ENCODE data around the gene SLC38A9.

Gene SLC38A9

DNA sequence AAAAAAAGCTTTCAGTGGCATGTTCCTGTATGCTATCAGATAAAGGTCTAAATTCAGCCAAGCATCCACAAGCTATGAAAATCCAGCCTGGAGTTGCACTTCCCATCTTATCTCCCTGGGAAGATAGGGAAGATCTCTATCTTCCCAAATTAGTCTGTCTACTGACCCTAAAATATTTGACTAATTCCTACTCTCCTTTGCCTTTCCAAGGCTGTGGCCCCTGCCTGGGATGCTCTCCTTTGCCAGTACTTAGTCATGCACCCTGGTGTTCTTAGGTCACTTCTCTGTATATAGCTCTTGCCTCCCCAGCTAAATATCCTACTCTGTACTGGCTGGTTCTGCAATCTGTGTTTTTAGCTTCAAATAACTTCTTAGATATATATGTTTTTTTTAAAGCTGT, 133.4 kb downstream of the SLC38A9 start:
- H3K27me3 ChIP-seq: no peaks in the 10 kb centered on the region
- intact Hi-C loops (cut with DNase I; ENCODE audit: low total_unique reads): no loop called here
- H3K36me3 ChIP-seq: no peaks in the 10 kb centered on the region
- no peak for DNase-seq
- H3K4me3 ChIP-seq: no peak overlapping the region
- H3K9me3 ChIP-seq: no peaks in the 10 kb centered on the region
- TF ChIP-seq, protein P1, sequence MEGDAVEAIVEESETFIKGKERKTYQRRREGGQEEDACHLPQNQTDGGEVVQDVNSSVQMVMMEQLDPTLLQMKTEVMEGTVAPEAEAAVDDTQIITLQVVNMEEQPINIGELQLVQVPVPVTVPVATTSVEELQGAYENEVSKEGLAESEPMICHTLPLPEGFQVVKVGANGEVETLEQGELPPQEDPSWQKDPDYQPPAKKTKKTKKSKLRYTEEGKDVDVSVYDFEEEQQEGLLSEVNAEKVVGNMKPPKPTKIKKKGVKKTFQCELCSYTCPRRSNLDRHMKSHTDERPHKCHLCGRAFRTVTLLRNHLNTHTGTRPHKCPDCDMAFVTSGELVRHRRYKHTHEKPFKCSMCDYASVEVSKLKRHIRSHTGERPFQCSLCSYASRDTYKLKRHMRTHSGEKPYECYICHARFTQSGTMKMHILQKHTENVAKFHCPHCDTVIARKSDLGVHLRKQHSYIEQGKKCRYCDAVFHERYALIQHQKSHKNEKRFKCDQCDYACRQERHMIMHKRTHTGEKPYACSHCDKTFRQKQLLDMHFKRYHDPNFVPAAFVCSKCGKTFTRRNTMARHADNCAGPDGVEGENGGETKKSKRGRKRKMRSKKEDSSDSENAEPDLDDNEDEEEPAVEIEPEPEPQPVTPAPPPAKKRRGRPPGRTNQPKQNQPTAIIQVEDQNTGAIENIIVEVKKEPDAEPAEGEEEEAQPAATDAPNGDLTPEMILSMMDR (IDR thresholded peaks at IDR 0.05): no peak
- peaks cover 0 to 41% (median 23%) of the 10 kb centered on the region in 4 donors for H3K4me1 ChIP-seq
- peak overlapping the region; percentile 50 to 56 for H3K27ac ChIP-seq

DNA sequence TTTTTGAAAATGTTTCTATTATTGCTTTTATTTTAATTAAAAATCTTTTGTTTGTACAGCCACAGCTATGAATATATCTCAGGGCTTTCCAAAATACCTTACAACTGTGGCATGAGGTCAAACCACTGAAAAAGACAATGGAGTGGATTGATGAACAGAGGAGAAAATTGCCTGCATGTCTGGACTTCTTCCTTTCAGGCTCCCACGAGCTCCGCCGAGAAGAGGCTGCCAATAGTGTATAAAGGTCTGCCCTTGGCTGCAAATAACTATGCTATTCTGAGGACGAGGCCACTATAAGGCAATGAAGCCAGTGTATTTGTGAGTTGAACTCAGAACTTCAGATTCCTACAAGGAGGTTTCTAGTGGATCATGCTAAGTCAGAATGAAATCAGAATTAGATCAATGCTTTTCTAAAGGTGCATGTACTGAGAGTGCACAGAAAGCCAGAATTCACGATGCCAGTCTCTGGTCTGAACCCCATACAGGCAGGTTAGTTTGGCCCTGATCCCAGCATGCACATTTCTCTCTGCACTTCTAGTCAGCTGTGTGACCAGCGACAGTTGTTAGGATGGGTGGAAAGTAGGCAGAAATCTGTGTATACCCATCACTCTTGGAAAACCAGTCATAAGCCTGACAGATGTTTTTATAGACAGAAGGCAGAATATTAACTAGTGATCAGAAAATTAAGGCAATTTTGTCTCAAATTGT, 134.6 kb downstream of the SLC38A9 start:
- Histone ChIP-seq H3K9me3 (no peaks in the 10 kb centered on the region), H3K27me3 (no peaks in the 10 kb centered on the region), H3K4me1 (peaks cover 0 to 41% (median 23%) of the 10 kb centered on the region in 4 donors), H3K36me3 (no peaks in the 10 kb centered on the region), H3K27ac (peak overlapping the region; percentile 50 to 56), H3K4me3 (no peak overlapping the region)
- intact Hi-C loops (cut with DNase I; ENCODE audit: low total_unique reads): no loop called here
- TF ChIP-seq, protein P1 (IDR thresholded peaks at IDR 0.05): no peak
- DNase-seq: peak in 1 of 2 donors; percentile 54

DNA sequence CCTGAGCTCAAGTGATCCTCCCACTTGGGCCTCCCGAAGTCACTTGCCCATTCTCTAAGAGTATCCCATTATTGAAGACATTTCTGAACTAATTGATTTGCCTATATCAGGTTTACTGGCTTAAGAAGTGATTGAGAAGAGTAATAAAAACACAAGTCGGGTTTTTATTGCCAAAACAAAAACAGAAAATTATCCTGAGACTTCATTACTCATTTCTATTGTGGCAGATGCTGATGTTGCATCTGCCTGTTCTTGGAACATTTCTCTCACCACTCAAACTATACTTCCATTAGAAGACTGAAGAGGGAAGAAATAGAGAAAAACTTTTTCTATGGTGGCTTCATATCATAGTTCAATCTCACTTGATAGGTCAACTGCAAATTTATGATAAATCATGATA, 135.5 kb downstream of the SLC38A9 start:
- TF ChIP-seq, protein P1 (IDR thresholded peaks at IDR 0.05): no peak
- Histone ChIP-seq H3K4me1 (peaks cover 0 to 41% (median 23%) of the 10 kb centered on the region in 4 donors), H3K4me3 (no peak overlapping the region), H3K27me3 (no peaks in the 10 kb centered on the region), H3K9me3 (no peaks in the 10 kb centered on the region), H3K27ac (peak overlapping the region; percentile 50 to 56), H3K36me3 (no peaks in the 10 kb centered on the region)
- DNase-seq: no peak
- intact Hi-C loops (cut with DNase I; ENCODE audit: low total_unique reads): no loop called here

All from tibial artery (tissue), 4 donors.